Upper lobe of right lung (tissue), 1 donor: Measurements from ENCODE around the gene TTBK2. TPM values are rescaled to one million over a fixed set of nuclear protein-coding genes. Genes with fewer than 3 reads are reported as not detected.

Experiments used
- ATAC-seq: fragments of 200-7000 bp; cut with Tn5 transposase; one replicate; pipeline ENCODE4 v1.9.1; 2020; ENCODE audit warnings: mild to moderate bottlenecking, moderate library complexity
- DNase-seq: peaks from one replicate; pipeline ENCODE4 v3.0.0-alpha.2; 2020
- H3K27ac ChIP-seq: fragments of 200-600 bp; one replicate; pipeline ENCODE4 v1.8.0; 2022
- H3K27me3 ChIP-seq: fragments of 200-600 bp; one replicate; pipeline ENCODE4 v1.8.0; 2022; ENCODE audit warnings: mild to moderate bottlenecking
- H3K36me3 ChIP-seq: fragments of 200-600 bp; one replicate; pipeline ENCODE4 v1.8.0; 2022
- H3K4me1 ChIP-seq: fragments of 200-600 bp; one replicate; pipeline ENCODE4 v1.8.0; 2022
- H3K4me3 ChIP-seq: fragments of 200-600 bp; one replicate; pipeline ENCODE4 v1.8.0; 2022; ENCODE audit warnings: mild to moderate bottlenecking
- H3K9me3 ChIP-seq: fragments of 200-600 bp; one replicate; pipeline ENCODE4 v1.8.0; 2022
- intact Hi-C: fragments of 100-400 bp; cut with DNase I; formaldehyde crosslinking; loops from one replicate; pipeline ENCODE4 v1.11.0; 2022
- total RNA-seq: library from RNA; stranded (reverse); fragmentation: NEBNext Ultra II Directional; extraction: Animal tissue kit (Norgen Biotek cat#: 25700); gene quantifications from one replicate; pipeline ENCODE4 v1.2.1, GENCODE V29; 2021
- TF ChIP-seq, protein P1 (sequence below): fragments of 200-600 bp; IDR thresholded peaks from one replicate; pipeline ENCODE4 v1.8.0; 2022; ENCODE audit warnings: antibody characterized with exemption
- donor health status: DM: no; HTN: yes; CAD: no; lungs with severe emphysema.

TTBK2 gene
- total RNA-seq, 1 donor from 2014 or later: 19.1 TPM

DNA sequence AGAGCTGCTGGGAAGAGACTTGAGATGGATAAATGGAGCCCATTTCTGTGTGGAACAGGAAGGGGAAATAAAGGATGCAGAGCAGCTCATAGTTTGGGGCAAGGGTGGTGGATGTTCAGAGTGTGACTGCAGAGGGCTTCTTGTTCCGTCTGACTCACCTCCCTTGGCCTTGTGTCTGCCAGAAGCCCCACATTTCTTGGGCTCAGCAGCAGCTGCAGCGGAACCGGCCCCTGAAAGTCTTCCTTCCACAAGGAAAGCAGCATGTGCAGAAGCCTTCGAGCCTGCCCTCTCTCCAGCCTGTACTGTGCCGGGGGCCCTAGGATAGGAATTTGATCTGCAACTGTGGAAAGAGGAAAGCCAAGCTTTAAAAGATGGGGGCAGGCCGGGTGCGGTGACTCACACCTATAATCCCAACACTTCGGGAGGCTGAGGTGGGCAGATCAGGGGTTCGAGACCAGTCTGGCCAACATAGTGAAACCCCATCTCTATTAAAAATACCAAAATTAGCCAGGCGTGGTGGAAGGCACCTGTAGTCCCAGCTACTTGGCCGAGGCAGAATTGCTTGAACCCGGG lies 195.2 kb downstream of the TTBK2 start:
- Histone ChIP-seq H3K4me1 (peaks cover 4% of the 10 kb centered on the region), H3K27ac (no peak overlapping the region), H3K27me3 (no peaks in the 10 kb centered on the region), H3K36me3 (peaks cover 95% of the 10 kb centered on the region), H3K9me3 (no peaks in the 10 kb centered on the region), H3K4me3 (no peak overlapping the region)
- TF ChIP-seq, protein P1, sequence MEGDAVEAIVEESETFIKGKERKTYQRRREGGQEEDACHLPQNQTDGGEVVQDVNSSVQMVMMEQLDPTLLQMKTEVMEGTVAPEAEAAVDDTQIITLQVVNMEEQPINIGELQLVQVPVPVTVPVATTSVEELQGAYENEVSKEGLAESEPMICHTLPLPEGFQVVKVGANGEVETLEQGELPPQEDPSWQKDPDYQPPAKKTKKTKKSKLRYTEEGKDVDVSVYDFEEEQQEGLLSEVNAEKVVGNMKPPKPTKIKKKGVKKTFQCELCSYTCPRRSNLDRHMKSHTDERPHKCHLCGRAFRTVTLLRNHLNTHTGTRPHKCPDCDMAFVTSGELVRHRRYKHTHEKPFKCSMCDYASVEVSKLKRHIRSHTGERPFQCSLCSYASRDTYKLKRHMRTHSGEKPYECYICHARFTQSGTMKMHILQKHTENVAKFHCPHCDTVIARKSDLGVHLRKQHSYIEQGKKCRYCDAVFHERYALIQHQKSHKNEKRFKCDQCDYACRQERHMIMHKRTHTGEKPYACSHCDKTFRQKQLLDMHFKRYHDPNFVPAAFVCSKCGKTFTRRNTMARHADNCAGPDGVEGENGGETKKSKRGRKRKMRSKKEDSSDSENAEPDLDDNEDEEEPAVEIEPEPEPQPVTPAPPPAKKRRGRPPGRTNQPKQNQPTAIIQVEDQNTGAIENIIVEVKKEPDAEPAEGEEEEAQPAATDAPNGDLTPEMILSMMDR: no peak
- DNase-seq: no peak
- no peak for ATAC-seq
- intact Hi-C loops: no loop called here

DNA sequence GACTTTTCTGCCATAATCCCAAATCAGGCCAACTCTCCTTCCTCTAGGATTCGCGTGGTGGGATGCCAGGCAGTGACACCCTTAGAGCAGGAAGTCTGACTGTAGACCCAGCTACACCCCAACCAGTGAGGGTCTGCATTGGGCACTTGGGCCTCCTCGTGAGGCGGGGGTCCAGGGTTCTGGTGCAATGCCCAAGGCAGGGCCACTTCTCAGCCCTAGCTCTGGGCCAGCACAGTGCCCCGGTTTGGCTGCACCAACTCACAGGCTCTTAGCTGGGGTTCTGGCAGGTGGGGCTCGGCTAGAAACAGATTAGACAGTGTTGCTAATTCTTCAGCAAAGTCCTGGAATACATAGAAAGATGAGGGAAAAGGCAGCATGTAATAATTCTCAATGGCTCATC lies 196.3 kb downstream of the TTBK2 start:
- DNase-seq: no peak
- TF ChIP-seq, protein P1: no peak
- Histone ChIP-seq H3K9me3 (no peaks in the 10 kb centered on the region), H3K36me3 (peaks cover 95% of the 10 kb centered on the region), H3K4me1 (peaks cover 4% of the 10 kb centered on the region), H3K27ac (no peak overlapping the region), H3K4me3 (no peak overlapping the region), H3K27me3 (no peaks in the 10 kb centered on the region)
- intact Hi-C loops: no loop called here
- ATAC-seq: no peak

DNA sequence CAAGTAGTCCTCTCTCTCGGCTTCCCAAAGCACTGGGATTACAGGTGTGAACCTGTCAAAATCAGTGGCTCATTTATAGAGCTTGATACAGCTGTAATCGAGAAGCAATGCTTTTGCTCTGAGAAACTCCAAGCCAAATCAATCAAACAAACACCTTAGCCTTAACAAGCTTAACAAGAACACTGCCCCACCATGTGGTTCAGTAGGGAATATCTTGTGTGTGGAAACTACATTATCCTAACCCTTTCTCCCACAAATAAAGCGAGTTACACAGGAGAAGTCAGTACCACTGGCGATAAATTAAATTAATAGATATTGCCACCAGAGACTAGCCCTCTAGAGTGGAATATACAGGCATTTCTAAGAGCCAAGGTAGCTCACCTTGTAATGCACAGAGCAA lies 197.5 kb downstream of the TTBK2 start:
- Histone ChIP-seq H3K4me1 (peaks cover 4% of the 10 kb centered on the region), H3K27me3 (no peaks in the 10 kb centered on the region), H3K36me3 (peaks cover 93% of the 10 kb centered on the region), H3K4me3 (no peak overlapping the region), H3K9me3 (no peaks in the 10 kb centered on the region), H3K27ac (no peak overlapping the region)
- ATAC-seq: no peak
- TF ChIP-seq, protein P1: no peak
- intact Hi-C loops: no loop called here
- DNase-seq: no peak

DNA sequence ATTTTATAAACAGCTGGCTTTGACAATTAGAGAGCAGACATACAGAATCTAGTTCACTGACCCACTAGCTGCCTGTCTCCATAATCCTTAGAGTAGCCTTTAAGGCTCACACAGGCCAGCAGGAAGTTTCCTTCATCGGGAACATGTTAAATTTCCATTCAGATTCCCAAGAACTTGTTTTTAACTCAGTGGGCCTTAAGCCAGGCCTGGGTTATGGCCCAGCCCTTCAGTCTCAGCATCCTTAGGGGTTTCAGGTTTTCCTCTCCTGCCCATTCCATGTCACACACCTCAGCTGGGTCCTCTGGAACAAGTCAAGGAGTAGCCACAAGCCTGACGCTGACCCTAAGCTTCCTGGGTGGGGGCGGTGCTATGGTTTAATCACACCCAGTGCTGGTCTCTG lies 198.7 kb downstream of the TTBK2 start:
- H3K4me1 ChIP-seq: no peaks in the 10 kb centered on the region
- TF ChIP-seq, protein P1: no peak
- H3K9me3 ChIP-seq: no peaks in the 10 kb centered on the region
- H3K27me3 ChIP-seq: no peaks in the 10 kb centered on the region
- no peak overlapping the region for H3K27ac ChIP-seq
- intact Hi-C loops: no loop called here
- ATAC-seq (no peak), DNase-seq (no peak)
- H3K4me3 ChIP-seq: no peak overlapping the region
- peaks cover 82% of the 10 kb centered on the region for H3K36me3 ChIP-seq

DNA sequence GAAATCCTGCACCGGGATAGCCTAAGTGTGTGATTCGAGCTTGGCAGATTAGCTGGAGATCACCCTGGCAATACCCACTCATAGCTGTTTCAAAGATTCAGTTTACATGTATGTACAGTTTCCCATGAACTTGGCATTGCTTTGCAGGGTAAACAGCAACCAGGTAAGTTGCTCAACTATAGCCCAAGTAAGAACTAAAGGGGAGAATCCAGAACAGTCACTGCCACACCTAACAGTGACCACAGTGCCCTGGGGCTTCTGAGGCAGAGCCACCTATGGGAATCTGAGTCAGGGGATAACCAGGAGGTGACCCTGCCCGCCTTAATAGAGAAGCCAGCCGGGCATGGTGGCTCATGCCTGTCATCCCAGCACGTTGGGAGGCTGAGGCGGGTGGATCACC lies 199.6 kb downstream of the TTBK2 start:
- H3K4me3 ChIP-seq: no peak overlapping the region
- ATAC-seq: no peak
- intact Hi-C loops: no loop called here
- no peaks in the 10 kb centered on the region for H3K4me1 ChIP-seq
- H3K27me3 ChIP-seq: no peaks in the 10 kb centered on the region
- peaks cover 73% of the 10 kb centered on the region for H3K36me3 ChIP-seq
- no peak overlapping the region for H3K27ac ChIP-seq
- TF ChIP-seq, protein P1: no peak
- DNase-seq: no peak
- no peaks in the 10 kb centered on the region for H3K9me3 ChIP-seq

DNA sequence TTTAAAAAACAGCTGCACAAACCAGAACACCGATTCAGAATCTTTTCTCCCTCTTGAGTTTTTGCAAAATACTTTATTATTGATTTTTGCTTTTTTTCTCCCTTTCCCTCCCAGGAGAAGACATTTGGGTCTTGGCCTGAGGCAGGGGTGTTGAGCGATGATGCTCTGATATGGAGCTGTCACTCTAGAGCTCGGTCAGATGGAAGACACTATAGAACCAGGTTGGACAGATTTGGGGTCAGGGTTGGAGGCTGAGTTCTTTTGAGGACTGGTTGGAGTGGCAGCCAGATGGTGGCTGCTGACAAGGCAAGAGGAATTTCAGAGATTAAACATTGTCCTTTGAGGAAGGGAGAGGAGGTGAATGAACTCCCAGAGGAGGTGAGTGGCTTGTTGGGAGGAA lies 200.5 kb downstream of the TTBK2 start:
- TF ChIP-seq, protein P1: no peak
- peaks cover 64% of the 10 kb centered on the region for H3K36me3 ChIP-seq
- H3K4me3 ChIP-seq: no peak overlapping the region

More for the DNA sequence above, 200.5 kb downstream of the TTBK2 start:
- H3K9me3 ChIP-seq: no peaks in the 10 kb centered on the region
- intact Hi-C loops: no loop called here
- no peaks in the 10 kb centered on the region for H3K4me1 ChIP-seq
- no peak for DNase-seq
- no peaks in the 10 kb centered on the region for H3K27me3 ChIP-seq
- ATAC-seq: no peak
- H3K27ac ChIP-seq: no peak overlapping the region
